Keratinocyte (primary cell): ENCODE measurements around the gene NEK10. TPM values are rescaled to one million over a fixed set of nuclear protein-coding genes. Genes with fewer than 3 reads are reported as not detected.

Experiments used
- DNase-seq: peaks from one replicate; pipeline ENCODE4 v3.0.0-alpha.2; 2011; ENCODE audit warnings: low read depth, missing footprints, low spot score
- FAIRE-seq: peaks from 2 replicates; lab custom pipeline; 2011; peaks lifted over from hg19 to GRCh38; lab: Jason Lieb, UNC
- H2AFZ ChIP-seq: 2 replicates; pipeline ENCODE4 v1.6.0; 2012; ENCODE audit warnings: low read length, control low read depth, inconsistent platforms; ENCODE audit not compliant: control insufficient read depth
- H3K27ac ChIP-seq: 2 replicates; pipeline ENCODE4 v1.5.1; 2011; ENCODE audit warnings: low read length; ENCODE audit not compliant: control insufficient read depth, insufficient read depth
- H3K27me3 ChIP-seq: 3 replicates; pipeline ENCODE4 v1.6.0; 2011; ENCODE audit warnings: low read length; ENCODE audit not compliant: control insufficient read depth, insufficient read depth; ENCODE audit errors: extremely low read depth
- H3K36me3 ChIP-seq, 2 experiments: 2 replicates in 1 of 2; 3 replicates in 1 of 2; pipeline ENCODE4 v1.5.1; 2011; ENCODE audit warnings: low read length in 2 of 2, mild to moderate bottlenecking in 1 of 2; ENCODE audit not compliant: control insufficient read depth in 2 of 2, insufficient read depth in 2 of 2; ENCODE audit errors: extremely low read depth in 1 of 2
- H3K4me1 ChIP-seq: 3 replicates; pipeline ENCODE4 v1.5.1; 2011; ENCODE audit warnings: low read length; ENCODE audit not compliant: control insufficient read depth, insufficient read depth; ENCODE audit errors: extremely low read depth
- H3K4me2 ChIP-seq: 3 replicates; pipeline ENCODE4 v1.6.0; 2011; ENCODE audit warnings: low read depth, low read length; ENCODE audit not compliant: control insufficient read depth, insufficient read depth; ENCODE audit errors: extremely low read depth
- H3K4me3 ChIP-seq, 3 experiments: fragments of 200-600 bp in 1 of 3; sonication (generic) in 1 of 3; 2 replicates in 2 of 3; 3 replicates in 1 of 3; pipeline ENCODE4 v1.5.1; 2011 to 2016; ENCODE audit warnings: low read length in 3 of 3, mild to moderate bottlenecking in 3 of 3, control low read depth in 2 of 3, inconsistent platforms in 1 of 3, low read depth in 1 of 3, mixed read lengths in 1 of 3, mixed run types in 1 of 3, moderate library complexity in 1 of 3; ENCODE audit not compliant: control insufficient read depth in 2 of 3, insufficient read depth in 2 of 3; ENCODE audit errors: extremely low read depth in 1 of 3
- H3K79me2 ChIP-seq: 2 replicates; pipeline ENCODE4 v1.6.0; 2012; ENCODE audit warnings: low read length; ENCODE audit not compliant: control insufficient read depth, insufficient read depth
- H3K9ac ChIP-seq: 3 replicates; pipeline ENCODE4 v1.6.0; 2011; ENCODE audit warnings: low read length; ENCODE audit not compliant: control insufficient read depth, insufficient read depth; ENCODE audit errors: extremely low read depth
- H3K9me1 ChIP-seq: 3 replicates; pipeline ENCODE4 v1.6.0; 2011; ENCODE audit warnings: low read length; ENCODE audit not compliant: control insufficient read depth, insufficient read depth; ENCODE audit errors: extremely low read depth
- H3K9me3 ChIP-seq: 2 replicates; pipeline ENCODE4 v1.5.1; 2012; ENCODE audit warnings: low read depth, low read length; ENCODE audit not compliant: control insufficient read depth
- H4K20me1 ChIP-seq: 3 replicates; pipeline ENCODE4 v1.6.0; 2011; ENCODE audit warnings: low read length; ENCODE audit not compliant: control insufficient read depth, insufficient read depth; ENCODE audit errors: extremely low read depth
- EZH2 ChIP-seq: IDR thresholded peaks from one replicate; pipeline ENCODE4 v1.6.1; 2012; ENCODE audit warnings: inconsistent platforms, mild to moderate bottlenecking, low read length, moderate library complexity
- dilution Hi-C: fragments of 300-500 bp; cut with MboI; formaldehyde crosslinking; loops from one replicate; pipeline ENCODE4 v1.7.0; 2020; ENCODE audit warnings: low sequenced_read_pairs; ENCODE audit not compliant: extremely low pct_ligation_motif_present
- polyA plus RNA-seq, 5 experiments: library from polyadenylated mRNA; depleted of rRNA in 3 of 5; stranded (reverse) in 3 of 5; stranded (forward) in 1 of 5; unstranded in 1 of 5; fragments of >200 nt; gene quantifications; 1 replicate in 1 of 5; 2 replicates in 3 of 5; 3 replicates in 1 of 5; pipeline versions ENCODE4 v1.2.1 to v1.2.3, GENCODE V29; 2011 to 2012; ENCODE audit warnings: missing spikeins in 2 of 5, low read depth in 1 of 5, low replicate concordance in 1 of 5
- TF ChIP-seq, protein P1 (sequence below), 3 experiments: IDR thresholded peaks in 1 of 3; conservative IDR thresholded peaks in 1 of 3; optimal IDR thresholded peaks in 1 of 3; 2 replicates in 2 of 3; 3 replicates in 1 of 3; pipeline versions ENCODE3 to v1.5.1; 2011; ENCODE audit warnings: low read length in 3 of 3, mild to moderate bottlenecking in 3 of 3, moderate library complexity in 2 of 3, control low read depth in 1 of 3, inconsistent platforms in 1 of 3; ENCODE audit not compliant: insufficient read depth in 2 of 3; ENCODE audit errors: extremely low read depth in 1 of 3

NEK10 gene
- polyA plus RNA-seq, 1 donor (not counting 4 experiments of a cell fraction or from before 2014, with no cell fraction given): 0.98 TPM

DNA sequence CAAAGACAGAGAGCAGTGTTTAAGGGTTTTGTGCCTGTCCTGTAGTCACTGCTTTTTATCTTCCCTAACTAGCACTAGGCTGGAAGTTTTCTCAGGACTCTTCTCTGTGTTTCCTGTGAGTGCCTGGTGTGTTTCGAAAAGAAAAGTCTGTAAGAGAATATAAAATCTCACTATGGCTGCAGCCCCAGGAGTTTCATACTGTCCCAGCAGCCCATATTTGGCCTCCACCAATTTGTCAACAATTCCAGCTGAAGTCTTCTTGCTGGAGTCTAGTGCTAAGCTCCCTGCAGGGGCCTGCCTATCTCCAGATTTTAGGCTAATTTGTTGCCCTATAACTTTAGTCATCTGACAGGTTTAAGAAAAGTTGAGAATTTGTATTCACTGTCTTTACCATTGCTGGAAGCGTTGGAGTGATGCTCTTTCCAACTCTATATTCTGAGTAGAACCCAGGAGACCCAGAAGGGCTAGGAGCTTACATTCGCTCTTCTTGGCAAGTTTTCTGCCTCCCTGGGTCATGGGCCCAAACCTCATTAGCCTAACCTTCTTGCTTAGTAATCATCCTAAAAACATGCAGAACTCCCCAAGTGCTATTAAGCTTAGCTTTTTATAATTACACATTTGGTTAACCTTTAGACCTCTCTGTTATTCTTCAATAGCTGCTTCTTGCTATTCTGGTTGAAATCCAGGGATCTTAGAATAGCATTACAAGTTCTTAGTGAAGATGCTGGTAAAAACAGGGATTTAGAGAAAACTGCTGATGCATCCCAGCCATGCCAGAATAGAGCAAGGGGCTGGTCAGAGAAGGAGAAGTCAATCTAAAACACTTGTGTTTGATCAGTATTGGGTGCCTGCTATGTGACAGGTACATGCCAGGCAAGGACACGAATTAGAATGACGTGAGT is 283.1 kb downstream of the NEK10 start:
- Histone ChIP-seq H3K9me1 (no peaks in the 10 kb centered on the region), H4K20me1 (no peaks in the 10 kb centered on the region), H3K4me2 (no peak overlapping the region), H3K4me3 (no peak overlapping the region), H3K27ac (no peak overlapping the region), H3K27me3 (no peaks in the 10 kb centered on the region), H3K36me3 (no peaks in the 10 kb centered on the region), H3K9me3 (no peaks in the 10 kb centered on the region), H3K4me1 (no peaks in the 10 kb centered on the region), H3K9ac (no peak overlapping the region), H2AFZ (no peak overlapping the region), H3K79me2 (no peaks in the 10 kb centered on the region)
- no peak for TF ChIP-seq EZH2
- TF ChIP-seq, protein P1, sequence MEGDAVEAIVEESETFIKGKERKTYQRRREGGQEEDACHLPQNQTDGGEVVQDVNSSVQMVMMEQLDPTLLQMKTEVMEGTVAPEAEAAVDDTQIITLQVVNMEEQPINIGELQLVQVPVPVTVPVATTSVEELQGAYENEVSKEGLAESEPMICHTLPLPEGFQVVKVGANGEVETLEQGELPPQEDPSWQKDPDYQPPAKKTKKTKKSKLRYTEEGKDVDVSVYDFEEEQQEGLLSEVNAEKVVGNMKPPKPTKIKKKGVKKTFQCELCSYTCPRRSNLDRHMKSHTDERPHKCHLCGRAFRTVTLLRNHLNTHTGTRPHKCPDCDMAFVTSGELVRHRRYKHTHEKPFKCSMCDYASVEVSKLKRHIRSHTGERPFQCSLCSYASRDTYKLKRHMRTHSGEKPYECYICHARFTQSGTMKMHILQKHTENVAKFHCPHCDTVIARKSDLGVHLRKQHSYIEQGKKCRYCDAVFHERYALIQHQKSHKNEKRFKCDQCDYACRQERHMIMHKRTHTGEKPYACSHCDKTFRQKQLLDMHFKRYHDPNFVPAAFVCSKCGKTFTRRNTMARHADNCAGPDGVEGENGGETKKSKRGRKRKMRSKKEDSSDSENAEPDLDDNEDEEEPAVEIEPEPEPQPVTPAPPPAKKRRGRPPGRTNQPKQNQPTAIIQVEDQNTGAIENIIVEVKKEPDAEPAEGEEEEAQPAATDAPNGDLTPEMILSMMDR (optimal IDR thresholded peaks at IDR 0.05 in 1 of 3, IDR thresholded peaks at IDR 0.05 in 1 of 3, conservative IDR thresholded peaks at IDR 0.05 in 1 of 3; ENCODE audit: extremely low read depth in 1 of 3, insufficient read depth in 2 of 3, low read length in 3 of 3): no peak
- DNase-seq (no peak), FAIRE-seq (no peak)
- dilution Hi-C loops: no loop called here

DNA sequence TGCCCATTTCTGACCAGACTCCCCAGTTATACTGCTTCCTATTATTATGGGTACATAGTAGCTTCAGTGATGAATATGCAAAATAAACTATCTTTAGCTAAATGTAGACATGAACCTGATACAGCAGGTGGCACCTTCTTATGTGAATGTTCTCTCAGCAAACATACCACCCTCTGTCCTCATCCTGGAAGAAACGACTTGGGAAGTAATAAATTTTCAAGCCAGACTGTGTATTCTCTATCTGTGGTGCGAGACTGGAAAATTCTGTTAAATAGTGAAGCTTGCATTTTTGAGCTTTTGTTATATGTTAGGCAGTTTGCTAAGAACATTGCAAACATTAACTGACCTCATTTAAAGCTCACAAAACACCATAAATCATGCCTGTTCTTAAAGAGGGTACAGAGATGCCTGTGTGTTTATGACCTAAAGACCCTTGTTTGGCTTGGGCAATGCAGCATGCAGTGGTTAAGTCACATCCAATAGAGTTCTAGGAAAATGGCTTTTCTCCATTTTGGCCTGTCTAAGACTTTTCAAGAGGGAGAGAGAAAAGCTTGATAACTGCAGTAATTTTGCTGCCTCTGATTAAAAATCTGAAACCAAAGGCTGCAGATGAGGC is 287.1 kb downstream of the NEK10 start:
- no peak for DNase-seq
- no peak overlapping the region for H3K27ac ChIP-seq
- H3K9me3 ChIP-seq: no peaks in the 10 kb centered on the region
- H3K27me3 ChIP-seq: no peaks in the 10 kb centered on the region
- H3K4me2 ChIP-seq: no peak overlapping the region
- TF ChIP-seq, protein P1 (optimal IDR thresholded peaks at IDR 0.05 in 1 of 3, IDR thresholded peaks at IDR 0.05 in 1 of 3, conservative IDR thresholded peaks at IDR 0.05 in 1 of 3; ENCODE audit: extremely low read depth in 1 of 3, insufficient read depth in 2 of 3, low read length in 3 of 3): no peak
- no peak for TF ChIP-seq EZH2
- no peaks in the 10 kb centered on the region for H3K9me1 ChIP-seq
- H3K4me1 ChIP-seq: no peaks in the 10 kb centered on the region
- H2AFZ ChIP-seq: no peak overlapping the region
- no peaks in the 10 kb centered on the region for H3K36me3 ChIP-seq
- no peak overlapping the region for H3K4me3 ChIP-seq
- no peaks in the 10 kb centered on the region for H4K20me1 ChIP-seq
- no peaks in the 10 kb centered on the region for H3K79me2 ChIP-seq
- no peak overlapping the region for H3K9ac ChIP-seq
- dilution Hi-C loops: no loop called here
- no peak for FAIRE-seq
